HepG2 (cell line): ENCODE measurements around the gene TPD52L2. TPM values are rescaled to one million over a fixed set of nuclear protein-coding genes. Genes with fewer than 3 reads are reported as not detected.

ENCODE experiments used
- ELF1 ChIP-seq: sonication (generic); formaldehyde crosslinking; IDR thresholded peaks from 2 replicates; pipeline ENCODE4 v1.4.0; 2020; ENCODE audit warnings: missing genetic modification reagents
- GATAD1 ChIP-seq: IDR thresholded peaks from 2 replicates; pipeline ENCODE4 v1.6.1; 2016; ENCODE audit warnings: missing genetic modification reagents, missing compliant biosample characterization
- HINFP ChIP-seq: sonication (generic); formaldehyde crosslinking; IDR thresholded peaks from 2 replicates; pipeline ENCODE4 v1.4.0; 2020; ENCODE audit warnings: low read depth, mild to moderate bottlenecking, missing genetic modification reagents
- KLF15 ChIP-seq: sonication (generic); formaldehyde crosslinking; IDR thresholded peaks from 2 replicates; pipeline ENCODE4 v1.8.1; 2023; ENCODE audit warnings: borderline replicate concordance, mild to moderate bottlenecking, inconsistent platforms, missing genetic modification reagents, mixed read lengths
- MTF1 ChIP-seq: sonication (generic); formaldehyde crosslinking; IDR thresholded peaks from 2 replicates; pipeline ENCODE4 v1.5.0; 2020; ENCODE audit warnings: missing genetic modification reagents
- PAXIP1 ChIP-seq: sonication (generic); formaldehyde crosslinking; conservative IDR thresholded peaks from 2 replicates; pipeline ENCODE4 v1.4.0; 2020; ENCODE audit warnings: mild to moderate bottlenecking, missing genetic modification reagents, moderate library complexity
- RFXAP ChIP-seq: sonication (generic); formaldehyde crosslinking; IDR thresholded peaks from 2 replicates; pipeline ENCODE4 v1.4.0; 2020; ENCODE audit warnings: missing genetic modification reagents, borderline replicate concordance
- SALL1 ChIP-seq: sonication (generic); formaldehyde crosslinking; IDR thresholded peaks from 2 replicates; pipeline ENCODE4 v1.8.0; 2022; ENCODE audit warnings: mild to moderate bottlenecking, missing genetic modification reagents
- SP2 ChIP-seq: sonication (generic); formaldehyde crosslinking; IDR thresholded peaks from 2 replicates; pipeline ENCODE4 v1.5.1; 2020; ENCODE audit warnings: mild to moderate bottlenecking, missing genetic modification reagents
- ZBTB26 ChIP-seq: IDR thresholded peaks from 2 replicates; pipeline ENCODE4 v1.6.1; 2016; ENCODE audit warnings: missing compliant biosample characterization, missing genetic modification reagents, borderline replicate concordance
- ZFP36L2 ChIP-seq: sonication (generic); formaldehyde crosslinking; IDR thresholded peaks from 2 replicates; pipeline ENCODE4 v1.4.0; 2020; ENCODE audit warnings: missing genetic modification reagents
- ZHX1 ChIP-seq: sonication (generic); formaldehyde crosslinking; IDR thresholded peaks from 2 replicates; pipeline ENCODE4 v1.8.1; 2022; ENCODE audit warnings: low read depth, mild to moderate bottlenecking, missing genetic modification reagents
- ZKSCAN8 ChIP-seq: IDR thresholded peaks from 2 replicates; pipeline ENCODE4 v1.6.1; 2016; ENCODE audit warnings: borderline replicate concordance, missing genetic modification reagents, missing compliant biosample characterization
- ZNF20 ChIP-seq: sonication (generic); formaldehyde crosslinking; IDR thresholded peaks from 2 replicates; pipeline ENCODE4 v1.4.0; 2020; ENCODE audit warnings: mild to moderate bottlenecking, moderate library complexity, missing genetic modification reagents
- ZNF451 ChIP-seq: sonication (generic); formaldehyde crosslinking; IDR thresholded peaks from 2 replicates; pipeline ENCODE4 v1.5.0; 2020; ENCODE audit warnings: mild to moderate bottlenecking, missing genetic modification reagents
- ZNF460 ChIP-seq: sonication (generic); formaldehyde crosslinking; IDR thresholded peaks from 2 replicates; pipeline ENCODE4 v1.5.1; 2020; ENCODE audit warnings: missing genetic modification reagents, mild to moderate bottlenecking, borderline replicate concordance
- ZNF496 ChIP-seq: sonication (generic); formaldehyde crosslinking; IDR thresholded peaks from 2 replicates; pipeline ENCODE4 v1.8.1; 2023; ENCODE audit warnings: mild to moderate bottlenecking, moderate library complexity, missing genetic modification reagents; ENCODE audit not compliant: insufficient replicate concordance
- ZNF546 ChIP-seq: sonication (generic); formaldehyde crosslinking; conservative IDR thresholded peaks from 2 replicates; pipeline ENCODE4 v1.8.1; 2023; ENCODE audit warnings: mild to moderate bottlenecking, missing genetic modification reagents
- ZNF619 ChIP-seq: sonication (generic); formaldehyde crosslinking; IDR thresholded peaks from 2 replicates; pipeline ENCODE4 v1.4.0; 2020; ENCODE audit warnings: mild to moderate bottlenecking, missing genetic modification reagents
- ZSCAN25 ChIP-seq: sonication (generic); formaldehyde crosslinking; IDR thresholded peaks from 2 replicates; pipeline ENCODE4 v1.8.0; 2022; ENCODE audit warnings: mild to moderate bottlenecking, missing genetic modification reagents
- polyA plus RNA-seq, 8 experiments: library from polyadenylated mRNA; depleted of rRNA in 3 of 8; stranded (reverse) in 7 of 8; unstranded in 1 of 8; fragments of >200 nt; fragmentation: Illumina TruSeq in 4 of 8; extraction: Trizol in 4 of 8; gene quantifications; 2 replicates each; pipeline versions ENCODE4 v1.2.1 to v1.2.3, GENCODE V29; 2011 to 2016; ENCODE audit warnings: low read depth in 4 of 8, missing spikeins in 1 of 8, mixed read lengths in 1 of 8; ENCODE audit not compliant: insufficient read depth in 1 of 8
- total RNA-seq, 5 experiments: library from RNA; depleted of rRNA; stranded (reverse); fragments of >200 nt; fragmentation: Illumina TruSeq; extraction: Trizol; gene quantifications; 2 replicates each; pipeline ENCODE4 v1.2.3, GENCODE V29; 2016; ENCODE audit warnings: low read depth in 1 of 5

TPD52L2 gene
- total and polyA plus RNA-seq, 2 of the 13 experiments (the other 11 are each of a cell fraction or from before 2014, with no cell fraction given), result 156 to 184 TPM

- TF ChIP-seq PAXIP1 (CRISPR knock-in tag) (peak; percentile 44; the same call in 1 of the 2 replicates), SP2 (CRISPR knock-in tag) (no peak), ZNF20 (CRISPR knock-in tag) (no peak), ZHX1 (CRISPR knock-in tag) (0 out of 2 replicates have a peak, but pooled peaks have one; percentile 23), ZKSCAN8 (no peak), ZSCAN25 (CRISPR knock-in tag) (peak; percentile 67), ZBTB26 (CRISPR knock-in tag) (no peak; the same call in 1 of the 2 replicates), ZNF451 (CRISPR knock-in tag) (peak; percentile 23), MTF1 (CRISPR knock-in tag) (no peak), ZFP36L2 (CRISPR knock-in tag) (no peak), KLF15 (CRISPR knock-in tag) (no peak), SALL1 (CRISPR knock-in tag) (peak; percentile 30), ZNF460 (CRISPR knock-in tag) (no peak), ZNF496 (CRISPR knock-in tag) (no peak), HINFP (CRISPR knock-in tag) (no peak; the same call in 1 of the 2 replicates), GATAD1 (no peak; the same call in 1 of the 2 replicates), ELF1 (CRISPR knock-in tag) (peak; percentile 51; the same call in 1 of the 2 replicates), RFXAP (CRISPR knock-in tag) (0 out of 2 replicates have a peak, but pooled peaks have one; percentile 35), ZNF619 (peak; percentile 38; the same call in 1 of the 2 replicates), ZNF546 (no peak)
These were observed 10.9 kb upstream of the TPD52L2 start (continued) for GRCh38 chr20:63854069-63854765.
